ENCODE data around the gene ATRX. TPM values are rescaled to one million over a fixed set of nuclear protein-coding genes. Genes with fewer than 3 reads are reported as not detected.
"Not testable (repeated sequence)": the region's sequence is repeated elsewhere in the genome, so short reads cannot be mapped to it uniquely, and the experiment has no call there.

ATRX gene
- total RNA-seq, 1 donor from 2014 or later: 37.6 TPM

GRCh38 chrX:77771601-77772000 lies 14.4 kb downstream of the ATRX start:
- Histone ChIP-seq H3K36me3 (ENCODE audit: control insufficient read depth, insufficient read depth, low read length) (no peaks in the 10 kb centered on the region), H3K27me3 (ENCODE audit: control insufficient read depth, insufficient read depth, low read length) (no peaks in the 10 kb centered on the region), H3K4me3 (ENCODE audit: low read depth, low read length) (no peak overlapping the region)
- TF ChIP-seq CTCF (IDR thresholded peaks at IDR 0.05; ENCODE audit: insufficient read depth, low read length, severe bottlenecking): no peak
- FAIRE-seq (no peak), DNase-seq (ENCODE audit: low read depth) (no peak)

DNA sequence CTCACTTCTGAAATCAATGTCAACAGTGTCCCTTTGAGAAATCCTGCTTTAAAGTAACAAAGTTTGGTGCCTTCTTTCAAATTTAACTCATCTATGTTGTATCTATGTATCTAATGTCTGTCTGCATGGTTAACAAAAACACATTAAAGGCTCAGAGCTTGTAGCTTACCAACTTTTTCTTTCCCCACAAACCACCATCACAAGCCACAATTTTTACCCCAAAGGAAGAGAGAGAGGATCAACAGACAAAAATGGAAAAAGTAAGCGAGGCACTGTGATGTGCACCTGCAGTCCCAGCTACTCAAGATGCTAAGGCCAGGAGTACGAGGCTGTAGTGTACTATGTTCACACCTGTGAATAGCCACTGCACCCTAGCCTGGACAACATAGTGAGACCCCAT lies 17.2 kb downstream of the ATRX start:
- no peak for DNase-seq (ENCODE audit: low read depth)
- no peak for TF ChIP-seq CTCF (IDR thresholded peaks at IDR 0.05; ENCODE audit: insufficient read depth, low read length, severe bottlenecking)
- Histone ChIP-seq H3K4me3 (ENCODE audit: low read depth, low read length) (no peak overlapping the region), H3K36me3 (ENCODE audit: control insufficient read depth, insufficient read depth, low read length) (no peaks in the 10 kb centered on the region), H3K27me3 (ENCODE audit: control insufficient read depth, insufficient read depth, low read length) (no peaks in the 10 kb centered on the region)
- no peak for FAIRE-seq

DNA sequence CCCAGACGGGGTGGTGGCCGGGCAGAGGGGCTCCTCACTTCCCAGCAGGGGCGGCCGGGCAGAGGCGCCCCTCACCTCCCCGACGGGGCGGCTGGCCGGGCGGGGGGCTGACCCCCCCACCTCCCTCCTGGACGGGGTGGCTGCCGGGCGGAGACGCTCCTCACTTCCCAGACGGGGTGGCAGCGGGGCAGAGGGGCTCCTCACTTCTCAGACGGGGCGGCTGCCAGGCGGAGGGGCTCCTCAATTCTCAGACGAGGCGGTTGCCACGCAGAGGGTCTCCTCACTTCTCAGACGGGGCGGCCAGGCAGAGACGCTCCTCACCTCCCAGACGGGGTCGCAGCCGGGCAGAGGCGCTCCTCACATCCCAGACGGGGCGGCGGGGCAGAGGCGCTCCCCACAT lies 19.8 kb downstream of the ATRX start:
- DNase-seq (ENCODE audit: low read depth); H3K4me3 ChIP-seq (ENCODE audit: low read depth, low read length); H3K36me3 ChIP-seq (ENCODE audit: control insufficient read depth, insufficient read depth, low read length); FAIRE-seq; H3K27me3 ChIP-seq (ENCODE audit: control insufficient read depth, insufficient read depth, low read length): not testable (repeated sequence)

DNA sequence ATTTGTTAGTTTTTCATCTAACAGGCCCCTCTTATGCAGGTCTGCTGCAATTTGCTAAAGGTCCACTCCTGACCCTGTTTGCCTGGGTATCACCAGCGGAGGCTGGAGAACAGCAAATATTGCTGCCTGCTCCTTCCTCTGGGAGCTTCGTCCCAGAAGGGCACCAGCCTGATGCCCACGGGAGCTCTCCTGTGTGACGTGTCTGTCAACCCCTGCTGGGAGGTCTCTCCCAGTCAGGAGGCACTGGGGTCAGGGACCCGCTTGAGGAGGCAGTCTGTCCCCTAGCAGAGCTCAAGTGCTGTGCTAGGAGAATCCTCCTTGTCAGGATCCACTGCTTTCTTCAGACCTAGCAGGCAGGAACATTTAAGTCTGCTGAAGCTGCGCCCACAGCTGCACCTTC lies 30.5 kb downstream of the ATRX start:
- no peak overlapping the region for H3K4me3 ChIP-seq (ENCODE audit: low read depth, low read length)
- DNase-seq (ENCODE audit: low read depth) (no peak), FAIRE-seq (no peak)

DNA sequence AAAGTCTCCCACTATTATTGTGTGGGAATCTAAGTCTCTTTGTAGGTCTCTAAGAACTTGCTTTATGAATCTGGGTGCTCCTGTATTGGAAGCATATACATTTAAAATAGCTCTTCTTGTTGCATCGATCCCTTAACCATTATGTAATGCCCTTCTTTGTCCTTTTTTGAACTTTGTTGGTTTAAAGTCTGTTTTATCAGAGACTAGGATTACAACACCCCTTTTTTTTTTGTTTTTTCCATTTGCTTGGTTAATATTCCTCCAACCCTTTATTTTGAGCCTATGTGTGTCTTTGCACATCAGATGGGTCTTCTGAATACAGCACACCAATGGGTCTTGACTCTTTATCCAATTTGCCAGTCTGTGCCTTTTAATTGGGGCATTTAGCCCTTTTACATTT lies 32.1 kb downstream of the ATRX start:
- H3K27me3 ChIP-seq (ENCODE audit: control insufficient read depth, insufficient read depth, low read length); H3K36me3 ChIP-seq (ENCODE audit: control insufficient read depth, insufficient read depth, low read length); DNase-seq (ENCODE audit: low read depth); H3K4me3 ChIP-seq (ENCODE audit: low read depth, low read length); FAIRE-seq: not testable (repeated sequence)

More for the DNA sequence above, 30.5 kb downstream of the ATRX start:
- Histone ChIP-seq H3K36me3 (ENCODE audit: control insufficient read depth, insufficient read depth, low read length) (no peaks in the 10 kb centered on the region), H3K27me3 (ENCODE audit: control insufficient read depth, insufficient read depth, low read length) (no peaks in the 10 kb centered on the region)
- TF ChIP-seq CTCF (IDR thresholded peaks at IDR 0.05; ENCODE audit: insufficient read depth, low read length, severe bottlenecking): no peak

GRCh38 chrX:77749695-77750094 lies 36.3 kb downstream of the ATRX start:
- no peak for TF ChIP-seq CTCF (IDR thresholded peaks at IDR 0.05; ENCODE audit: insufficient read depth, low read length, severe bottlenecking)
- no peak overlapping the region for H3K4me3 ChIP-seq (ENCODE audit: low read depth, low read length)
- H3K27me3 ChIP-seq (ENCODE audit: control insufficient read depth, insufficient read depth, low read length): no peaks in the 10 kb centered on the region
- no peak for FAIRE-seq
- DNase-seq (ENCODE audit: low read depth): peak; percentile 3
- H3K36me3 ChIP-seq (ENCODE audit: control insufficient read depth, insufficient read depth, low read length): no peaks in the 10 kb centered on the region

- H3K4me3 ChIP-seq (ENCODE audit: low read depth, low read length): no peak overlapping the region
- no peak for TF ChIP-seq CTCF (IDR thresholded peaks at IDR 0.05; ENCODE audit: insufficient read depth, low read length, severe bottlenecking)
- H3K27me3 ChIP-seq (ENCODE audit: control insufficient read depth, insufficient read depth, low read length): no peaks in the 10 kb centered on the region
- DNase-seq (ENCODE audit: low read depth) (no peak), FAIRE-seq (no peak)
- no peaks in the 10 kb centered on the region for H3K36me3 ChIP-seq (ENCODE audit: control insufficient read depth, insufficient read depth, low read length)
Observed at GRCh38 chrX:77743720-77744119, 42.3 kb downstream of the ATRX start.
